H9 (cell line): ENCODE measurements around the gene NPBWR2. TPM values are rescaled to one million over a fixed set of nuclear protein-coding genes. Genes with fewer than 3 reads are reported as not detected.

ENCODE experiments used
- DNase-seq: peaks from one replicate; pipeline ENCODE4 v3.0.0-alpha.2; 2017
- H2AFZ ChIP-seq: one replicate; pipeline ENCODE4 v1.6.1; 2013; ENCODE audit warnings: mild to moderate bottlenecking, low read length, control low read depth, moderate library complexity
- H2AK5ac ChIP-seq: 2 replicates; pipeline ENCODE4 v1.6.1; 2013; ENCODE audit warnings: low read length, control low read depth, mixed read lengths; ENCODE audit not compliant: insufficient read length
- H2BK120ac ChIP-seq: one replicate; pipeline ENCODE4 v1.6.1; 2013; ENCODE audit warnings: low read depth, mild to moderate bottlenecking, low read length, control low read depth, inconsistent platforms; ENCODE audit not compliant: poor library complexity, severe bottlenecking
- H2BK12ac ChIP-seq: 2 replicates; pipeline ENCODE4 v1.6.1; 2013; ENCODE audit warnings: low read length, control low read depth, mixed read lengths, low read depth; ENCODE audit not compliant: insufficient read length
- H2BK15ac ChIP-seq: 2 replicates; pipeline ENCODE4 v1.6.1; 2013; ENCODE audit warnings: low read depth, low read length, control low read depth
- H2BK20ac ChIP-seq: one replicate; pipeline ENCODE4 v1.6.1; 2013; ENCODE audit warnings: low read depth, mild to moderate bottlenecking, low read length, control low read depth, inconsistent platforms; ENCODE audit not compliant: poor library complexity, severe bottlenecking
- H2BK5ac ChIP-seq: 2 replicates; pipeline ENCODE4 v1.6.1; 2013; ENCODE audit warnings: low read length, control low read depth, mixed read lengths; ENCODE audit not compliant: insufficient read length
- H3K14ac ChIP-seq: 2 replicates; pipeline ENCODE4 v1.6.1; 2013; ENCODE audit warnings: low read length, control low read depth; ENCODE audit not compliant: insufficient read depth
- H3K18ac ChIP-seq: 2 replicates; pipeline ENCODE4 v1.6.1; 2013; ENCODE audit warnings: low read depth, mild to moderate bottlenecking, mixed read lengths, low read length, control low read depth; ENCODE audit not compliant: insufficient read length
- H3K23ac ChIP-seq: 2 replicates; pipeline ENCODE4 v1.6.1; 2013; ENCODE audit warnings: low read length, control low read depth, mixed read lengths, low read depth; ENCODE audit not compliant: insufficient read length
- H3K23me2 ChIP-seq: 2 replicates; pipeline ENCODE4 v1.6.1; 2013; ENCODE audit warnings: low read depth, mild to moderate bottlenecking, mixed read lengths, low read length, control low read depth; ENCODE audit not compliant: insufficient read length, poor library complexity, severe bottlenecking
- H3K27ac ChIP-seq: 2 replicates; pipeline ENCODE4 v1.5.1; 2013; ENCODE audit warnings: low read length, control low read depth, mixed read lengths, low read depth; ENCODE audit not compliant: insufficient read length
- H3K27me3 ChIP-seq: 2 replicates; pipeline ENCODE4 v1.6.1; 2013; ENCODE audit warnings: low read length, control low read depth, inconsistent platforms; ENCODE audit not compliant: insufficient read depth
- H3K4ac ChIP-seq: 2 replicates; pipeline ENCODE4 v1.6.1; 2013; ENCODE audit warnings: low read depth, mild to moderate bottlenecking, control low read depth, inconsistent platforms, low read length, moderate library complexity
- H3K4me1 ChIP-seq: 2 replicates; pipeline ENCODE4 v1.6.1; 2013; ENCODE audit warnings: low read length, control low read depth, inconsistent platforms; ENCODE audit not compliant: insufficient read depth
- H3K4me2 ChIP-seq: 2 replicates; pipeline ENCODE4 v1.6.1; 2013; ENCODE audit warnings: low read length, control low read depth, mixed read lengths; ENCODE audit not compliant: insufficient read length, insufficient read depth
- H3K56ac ChIP-seq: 2 replicates; pipeline ENCODE4 v1.6.1; 2013; ENCODE audit warnings: low read depth, mild to moderate bottlenecking, mixed read lengths, low read length, control low read depth; ENCODE audit not compliant: insufficient read length
- H3K79me1 ChIP-seq: 2 replicates; pipeline ENCODE4 v1.6.1; 2013; ENCODE audit warnings: low read depth, mild to moderate bottlenecking, moderate library complexity, low read length, control low read depth, inconsistent platforms; ENCODE audit not compliant: insufficient read depth, poor library complexity, severe bottlenecking
- H3K79me2 ChIP-seq: 2 replicates; pipeline ENCODE4 v1.6.1; 2013; ENCODE audit warnings: low read length, control low read depth, inconsistent platforms; ENCODE audit not compliant: insufficient read depth
- H3K9ac ChIP-seq: 2 replicates; pipeline ENCODE4 v1.6.1; 2013; ENCODE audit warnings: low read length, control low read depth, mixed read lengths; ENCODE audit not compliant: insufficient read length; ENCODE audit errors: extremely low read depth
- H3K9me3 ChIP-seq: one replicate; pipeline ENCODE4 v1.6.1; 2013; ENCODE audit warnings: low read depth, low read length, inconsistent platforms; ENCODE audit not compliant: control insufficient read depth
- H3T11ph ChIP-seq: one replicate; pipeline ENCODE4 v1.6.1; 2013; ENCODE audit warnings: mild to moderate bottlenecking, low read length, control low read depth, inconsistent platforms
- H4K20me1 ChIP-seq: one replicate; pipeline ENCODE4 v1.6.1; 2013; ENCODE audit not compliant: control insufficient read depth, insufficient read length, insufficient read depth
- H4K5ac ChIP-seq: 2 replicates; pipeline ENCODE4 v1.6.1; 2013; ENCODE audit warnings: low read depth, mild to moderate bottlenecking, mixed read lengths, low read length, control low read depth; ENCODE audit not compliant: insufficient read length
- H4K8ac ChIP-seq: replicated peaks from 2 replicates; pipeline ENCODE4 v1.6.1; 2013; ENCODE audit warnings: low read length, control low read depth, mixed read lengths, low read depth; ENCODE audit not compliant: insufficient read length
- H4K91ac ChIP-seq: 2 replicates; pipeline ENCODE4 v1.6.1; 2013; ENCODE audit warnings: low read depth, mild to moderate bottlenecking, moderate library complexity, mixed read lengths, low read length, control low read depth; ENCODE audit not compliant: insufficient read length
- H3K27ac Mint-ChIP-seq, 3 experiments: 2 replicates in 2 of 3; 3 replicates in 1 of 3; pipeline ENCODE4 v1.8.0; 2020 to 2021; ENCODE audit warnings: mixed read lengths in 3 of 3, mild to moderate bottlenecking in 1 of 3, moderate library complexity in 1 of 3
- H3K27me3 Mint-ChIP-seq: 2 replicates; pipeline ENCODE4 v1.8.0; 2021; ENCODE audit warnings: low read depth, mild to moderate bottlenecking, moderate library complexity, mixed read lengths
- H3K36me3 Mint-ChIP-seq, 3 experiments: 2 replicates in 2 of 3; 3 replicates in 1 of 3; pipeline ENCODE4 v1.8.0; 2020 to 2021; ENCODE audit warnings: low read depth in 3 of 3, mixed read lengths in 3 of 3; ENCODE audit not compliant: insufficient read depth in 1 of 3
- H3K4me1 Mint-ChIP-seq, 2 experiments: 2 replicates each; pipeline ENCODE4 v1.8.0; 2020; ENCODE audit warnings: mixed read lengths in 2 of 2
- H3K4me3 Mint-ChIP-seq, 2 experiments: 2 replicates in 1 of 2; 3 replicates in 1 of 2; pipeline ENCODE4 v1.8.0; 2020 to 2021; ENCODE audit warnings: mild to moderate bottlenecking in 2 of 2, mixed read lengths in 2 of 2, moderate library complexity in 1 of 2
- H3K9me3 Mint-ChIP-seq, 2 experiments: 2 replicates in 1 of 2; 3 replicates in 1 of 2; pipeline ENCODE4 v1.8.0; 2020; ENCODE audit warnings: mild to moderate bottlenecking in 2 of 2, mixed read lengths in 2 of 2, moderate library complexity in 1 of 2
- CTCF ChIP-seq: fragments of 200-600 bp; sonication (generic); conservative IDR thresholded peaks from 3 replicates; pipeline ENCODE4 v1.8.0; 2021; ENCODE audit warnings: antibody characterized with exemption, mild to moderate bottlenecking
- WGBS: extraction: QIAGEN DNeasy Blood & Tissue Kit; methylation state at CpG from one replicate; pipeline ENCODE4 v1.1.7; 2013; ENCODE audit warnings: missing lambda C conversion rate, low lambda C conversion rate, mixed read lengths; ENCODE audit not compliant: insufficient read length; ENCODE audit errors: extremely low coverage; 5-methylcytosine and 5-hydroxymethylcytosine counted together
- total RNA-seq: library from RNA; stranded (reverse); gene quantifications from 2 replicates; pipeline ENCODE4 v1.2.1, GENCODE V29; 2021

Gene NPBWR2
- total RNA-seq, 1 experiment from 2014 or later, result not detected

GRCh38 chr20:64070244-64070993, 36.9 kb downstream of the NPBWR2 start:
- Histone ChIP-seq H3K27me3 (no peaks in the 10 kb centered on the region), H3K18ac (no peak overlapping the region), H2AFZ (no peak overlapping the region), H2BK5ac (no peak overlapping the region), H3K56ac (no peak overlapping the region), H3T11ph (no peak overlapping the region), H2BK20ac (no peak overlapping the region), H3K79me2 (no peaks in the 10 kb centered on the region), H2BK12ac (no peak overlapping the region), H2BK15ac (no peak overlapping the region), H3K23me2 (no peaks in the 10 kb centered on the region), H3K9ac (no peak overlapping the region), H3K14ac (no peak overlapping the region), H4K91ac (no peak overlapping the region), H4K8ac (no peak overlapping the region), H3K4me1 (peaks cover 1% of the 10 kb centered on the region; the same call in 1 of the 2 replicates), H3K4me2 (no peak overlapping the region), H2BK120ac (no peak overlapping the region), H3K9me3 (no peaks in the 10 kb centered on the region), H3K27ac (no peak overlapping the region), H4K5ac (no peak overlapping the region), H3K79me1 (no peaks in the 10 kb centered on the region), H4K20me1 (no peaks in the 10 kb centered on the region), H2AK5ac (no peak overlapping the region), H3K23ac (no peak overlapping the region), H3K4ac (no peak overlapping the region)
- Mint-ChIP-seq H3K27me3 (peaks cover 1% of the 10 kb centered on the region), H3K27ac (no peak overlapping the region), H3K9me3 (no peaks in the 10 kb centered on the region), H3K4me1 (peaks cover 12 to 23% of the 10 kb centered on the region in 2 experiments), H3K36me3 (peaks cover 0 to 3% (median 0%) of the 10 kb centered on the region in 3 experiments; a peak in 4 of 7 replicates), H3K4me3 (no peak overlapping the region)
- WGBS, result no CpG with 5 or more reads among the region's 31 CpGs
- no peak for DNase-seq
- no peak for TF ChIP-seq CTCF
